H9 (cell line): ENCODE results near the gene AKT3. TPM values are rescaled to one million over a fixed set of nuclear protein-coding genes. Genes with fewer than 3 reads are reported as not detected.
"Not testable (repeated sequence)": the region's sequence is repeated elsewhere in the genome, so short reads cannot be mapped to it uniquely, and the experiment has no call there.

Experiments
- DNase-seq: peaks from one replicate; pipeline ENCODE4 v3.0.0-alpha.2; 2017
- H2AFZ ChIP-seq: one replicate; pipeline ENCODE4 v1.6.1; 2013; ENCODE audit warnings: mild to moderate bottlenecking, low read length, control low read depth, moderate library complexity
- H2AK5ac ChIP-seq: 2 replicates; pipeline ENCODE4 v1.6.1; 2013; ENCODE audit warnings: low read length, control low read depth, mixed read lengths; ENCODE audit not compliant: insufficient read length
- H2BK120ac ChIP-seq: one replicate; pipeline ENCODE4 v1.6.1; 2013; ENCODE audit warnings: low read depth, mild to moderate bottlenecking, low read length, control low read depth, inconsistent platforms; ENCODE audit not compliant: poor library complexity, severe bottlenecking
- H2BK12ac ChIP-seq: 2 replicates; pipeline ENCODE4 v1.6.1; 2013; ENCODE audit warnings: low read length, control low read depth, mixed read lengths, low read depth; ENCODE audit not compliant: insufficient read length
- H2BK15ac ChIP-seq: 2 replicates; pipeline ENCODE4 v1.6.1; 2013; ENCODE audit warnings: low read depth, low read length, control low read depth
- H2BK20ac ChIP-seq: one replicate; pipeline ENCODE4 v1.6.1; 2013; ENCODE audit warnings: low read depth, mild to moderate bottlenecking, low read length, control low read depth, inconsistent platforms; ENCODE audit not compliant: poor library complexity, severe bottlenecking
- H2BK5ac ChIP-seq: 2 replicates; pipeline ENCODE4 v1.6.1; 2013; ENCODE audit warnings: low read length, control low read depth, mixed read lengths; ENCODE audit not compliant: insufficient read length
- H3K14ac ChIP-seq: 2 replicates; pipeline ENCODE4 v1.6.1; 2013; ENCODE audit warnings: low read length, control low read depth; ENCODE audit not compliant: insufficient read depth
- H3K18ac ChIP-seq: 2 replicates; pipeline ENCODE4 v1.6.1; 2013; ENCODE audit warnings: low read depth, mild to moderate bottlenecking, mixed read lengths, low read length, control low read depth; ENCODE audit not compliant: insufficient read length
- H3K23ac ChIP-seq: 2 replicates; pipeline ENCODE4 v1.6.1; 2013; ENCODE audit warnings: low read length, control low read depth, mixed read lengths, low read depth; ENCODE audit not compliant: insufficient read length
- H3K23me2 ChIP-seq: 2 replicates; pipeline ENCODE4 v1.6.1; 2013; ENCODE audit warnings: low read depth, mild to moderate bottlenecking, mixed read lengths, low read length, control low read depth; ENCODE audit not compliant: insufficient read length, poor library complexity, severe bottlenecking
- H3K27ac ChIP-seq: 2 replicates; pipeline ENCODE4 v1.5.1; 2013; ENCODE audit warnings: low read length, control low read depth, mixed read lengths, low read depth; ENCODE audit not compliant: insufficient read length
- H3K27me3 ChIP-seq: 2 replicates; pipeline ENCODE4 v1.6.1; 2013; ENCODE audit warnings: low read length, control low read depth, inconsistent platforms; ENCODE audit not compliant: insufficient read depth
- H3K4ac ChIP-seq: 2 replicates; pipeline ENCODE4 v1.6.1; 2013; ENCODE audit warnings: low read depth, mild to moderate bottlenecking, control low read depth, inconsistent platforms, low read length, moderate library complexity
- H3K4me1 ChIP-seq: 2 replicates; pipeline ENCODE4 v1.6.1; 2013; ENCODE audit warnings: low read length, control low read depth, inconsistent platforms; ENCODE audit not compliant: insufficient read depth
- H3K4me2 ChIP-seq: 2 replicates; pipeline ENCODE4 v1.6.1; 2013; ENCODE audit warnings: low read length, control low read depth, mixed read lengths; ENCODE audit not compliant: insufficient read length, insufficient read depth
- H3K56ac ChIP-seq: 2 replicates; pipeline ENCODE4 v1.6.1; 2013; ENCODE audit warnings: low read depth, mild to moderate bottlenecking, mixed read lengths, low read length, control low read depth; ENCODE audit not compliant: insufficient read length
- H3K79me1 ChIP-seq: 2 replicates; pipeline ENCODE4 v1.6.1; 2013; ENCODE audit warnings: low read depth, mild to moderate bottlenecking, moderate library complexity, low read length, control low read depth, inconsistent platforms; ENCODE audit not compliant: insufficient read depth, poor library complexity, severe bottlenecking
- H3K79me2 ChIP-seq: 2 replicates; pipeline ENCODE4 v1.6.1; 2013; ENCODE audit warnings: low read length, control low read depth, inconsistent platforms; ENCODE audit not compliant: insufficient read depth
- H3K9ac ChIP-seq: 2 replicates; pipeline ENCODE4 v1.6.1; 2013; ENCODE audit warnings: low read length, control low read depth, mixed read lengths; ENCODE audit not compliant: insufficient read length; ENCODE audit errors: extremely low read depth
- H3K9me3 ChIP-seq: one replicate; pipeline ENCODE4 v1.6.1; 2013; ENCODE audit warnings: low read depth, low read length, inconsistent platforms; ENCODE audit not compliant: control insufficient read depth
- H3T11ph ChIP-seq: one replicate; pipeline ENCODE4 v1.6.1; 2013; ENCODE audit warnings: mild to moderate bottlenecking, low read length, control low read depth, inconsistent platforms
- H4K20me1 ChIP-seq: one replicate; pipeline ENCODE4 v1.6.1; 2013; ENCODE audit not compliant: control insufficient read depth, insufficient read length, insufficient read depth
- H4K5ac ChIP-seq: 2 replicates; pipeline ENCODE4 v1.6.1; 2013; ENCODE audit warnings: low read depth, mild to moderate bottlenecking, mixed read lengths, low read length, control low read depth; ENCODE audit not compliant: insufficient read length
- H4K8ac ChIP-seq: replicated peaks from 2 replicates; pipeline ENCODE4 v1.6.1; 2013; ENCODE audit warnings: low read length, control low read depth, mixed read lengths, low read depth; ENCODE audit not compliant: insufficient read length
- H4K91ac ChIP-seq: 2 replicates; pipeline ENCODE4 v1.6.1; 2013; ENCODE audit warnings: low read depth, mild to moderate bottlenecking, moderate library complexity, mixed read lengths, low read length, control low read depth; ENCODE audit not compliant: insufficient read length
- H3K27ac Mint-ChIP-seq, 3 experiments: 2 replicates in 2 of 3; 3 replicates in 1 of 3; pipeline ENCODE4 v1.8.0; 2020 to 2021; ENCODE audit warnings: mixed read lengths in 3 of 3, mild to moderate bottlenecking in 1 of 3, moderate library complexity in 1 of 3
- H3K27me3 Mint-ChIP-seq: 2 replicates; pipeline ENCODE4 v1.8.0; 2021; ENCODE audit warnings: low read depth, mild to moderate bottlenecking, moderate library complexity, mixed read lengths
- H3K36me3 Mint-ChIP-seq, 3 experiments: 2 replicates in 2 of 3; 3 replicates in 1 of 3; pipeline ENCODE4 v1.8.0; 2020 to 2021; ENCODE audit warnings: low read depth in 3 of 3, mixed read lengths in 3 of 3; ENCODE audit not compliant: insufficient read depth in 1 of 3
- H3K4me1 Mint-ChIP-seq, 2 experiments: 2 replicates each; pipeline ENCODE4 v1.8.0; 2020; ENCODE audit warnings: mixed read lengths in 2 of 2
- H3K4me3 Mint-ChIP-seq, 2 experiments: 2 replicates in 1 of 2; 3 replicates in 1 of 2; pipeline ENCODE4 v1.8.0; 2020 to 2021; ENCODE audit warnings: mild to moderate bottlenecking in 2 of 2, mixed read lengths in 2 of 2, moderate library complexity in 1 of 2
- H3K9me3 Mint-ChIP-seq, 2 experiments: 2 replicates in 1 of 2; 3 replicates in 1 of 2; pipeline ENCODE4 v1.8.0; 2020; ENCODE audit warnings: mild to moderate bottlenecking in 2 of 2, mixed read lengths in 2 of 2, moderate library complexity in 1 of 2
- CTCF ChIP-seq: fragments of 200-600 bp; sonication (generic); conservative IDR thresholded peaks from 3 replicates; pipeline ENCODE4 v1.8.0; 2021; ENCODE audit warnings: antibody characterized with exemption, mild to moderate bottlenecking
- WGBS: extraction: QIAGEN DNeasy Blood & Tissue Kit; methylation state at CpG from one replicate; pipeline ENCODE4 v1.1.7; 2013; ENCODE audit warnings: missing lambda C conversion rate, low lambda C conversion rate, mixed read lengths; ENCODE audit not compliant: insufficient read length; ENCODE audit errors: extremely low coverage; 5-methylcytosine and 5-hydroxymethylcytosine counted together
- total RNA-seq: library from RNA; stranded (reverse); gene quantifications from 2 replicates; pipeline ENCODE4 v1.2.1, GENCODE V29; 2021

AKT3 gene
- total RNA-seq, 1 experiment from 2014 or later, result 27.8 TPM

GRCh38 chr1:243814718-243815117, 35.3 kb downstream of the AKT3 start:
- Histone ChIP-seq H4K91ac (no peak overlapping the region), H3K56ac (no peak overlapping the region), H3K79me1 (no peaks in the 10 kb centered on the region), H3K23ac (no peak overlapping the region), H3T11ph (no peak overlapping the region), H4K5ac (no peak overlapping the region), H2BK15ac (no peak overlapping the region), H3K9ac (no peak overlapping the region), H4K20me1 (no peaks in the 10 kb centered on the region), H3K14ac (no peak overlapping the region), H3K18ac (no peak overlapping the region), H4K8ac (no peak overlapping the region), H2BK5ac (no peak overlapping the region), H3K79me2 (no peaks in the 10 kb centered on the region; the same call in 1 of the 2 replicates), H2BK20ac (no peak overlapping the region), H3K27me3 (no peaks in the 10 kb centered on the region), H3K23me2 (no peaks in the 10 kb centered on the region), H3K4me1 (no peaks in the 10 kb centered on the region), H3K9me3 (no peaks in the 10 kb centered on the region), H3K27ac (no peak overlapping the region), H2AK5ac (no peak overlapping the region), H2AFZ (no peak overlapping the region), H3K4ac (no peak overlapping the region), H3K4me2 (no peak overlapping the region), H2BK120ac (no peak overlapping the region), H2BK12ac (no peak overlapping the region)
- H3K36me3 Mint-ChIP-seq, result peaks cover 22 to 26% (median 23%) of the 10 kb centered on the region in 3 experiments
- no peaks in the 10 kb centered on the region for H3K27me3 Mint-ChIP-seq
- H3K9me3 Mint-ChIP-seq, result peaks cover 11 to 20% of the 10 kb centered on the region in 2 experiments
- H3K27ac Mint-ChIP-seq, result no peak overlapping the region
- no peak for TF ChIP-seq CTCF
- DNase-seq, result no peak
- peaks cover 0 to 3% of the 10 kb centered on the region in 2 experiments; a peak in 1 of 4 replicates for H3K4me1 Mint-ChIP-seq
- H3K4me3 Mint-ChIP-seq, result no peak overlapping the region
- no CpG with 5 or more reads among the region's 1 CpG for WGBS

- not testable (repeated sequence) for H3T11ph ChIP-seq
These were observed 42.7 kb downstream of the AKT3 start for GRCh38 chr1:243807346-243807745.

More at GRCh38 chr1:243807346-243807745, 42.7 kb downstream of the AKT3 start:
- H3K9ac ChIP-seq, H3K9me3 ChIP-seq, H3K4ac ChIP-seq, H3K23ac ChIP-seq, H2AK5ac ChIP-seq, H2BK120ac ChIP-seq, H3K23me2 ChIP-seq, H3K27me3 Mint-ChIP-seq, H3K4me1 ChIP-seq, H4K91ac ChIP-seq, DNase-seq, H2BK15ac ChIP-seq, H3K27me3 ChIP-seq, H3K27ac Mint-ChIP-seq, H3K4me3 Mint-ChIP-seq, H3K27ac ChIP-seq, H2BK12ac ChIP-seq, H2AFZ ChIP-seq, H3K4me2 ChIP-seq, H3K14ac ChIP-seq, H4K8ac ChIP-seq, H2BK20ac ChIP-seq, H4K5ac ChIP-seq, H3K4me1 Mint-ChIP-seq, H3K79me2 ChIP-seq, H3K79me1 ChIP-seq, H4K20me1 ChIP-seq, H3K18ac ChIP-seq, H2BK5ac ChIP-seq, H3K56ac ChIP-seq: not testable (repeated sequence)
- Mint-ChIP-seq H3K36me3 (peaks cover 29 to 54% (median 34%) of the 10 kb centered on the region in 3 experiments), H3K9me3 (peaks cover 22 to 31% of the 10 kb centered on the region in 2 experiments)
- WGBS, result no CpG with 5 or more reads among the region's 11 CpGs
